HEK293 (cell line): ENCODE results near the gene UFSP1.
A peak's percentile ranks its signal among the peaks of the same experiment; 100 is the strongest.
"Not testable (repeated sequence)": the region's sequence is repeated elsewhere in the genome, so short reads cannot be mapped to it uniquely, and the experiment has no call there.

ENCODE experiments used
- CTCF ChIA-PET: fragments of 350-600 bp; formaldehyde crosslinking; extraction: SDS; loops from one replicate; lab custom pipeline; 2021; ENCODE audit warnings: antibody characterized with exemption; lab: Yijun Ruan, JAX
- POLR2A ChIA-PET: fragments of 300-600 bp; formaldehyde crosslinking; extraction: SDS; loops from one replicate; lab custom pipeline; 2020; ENCODE audit warnings: antibody characterized with exemption, inconsistent platforms; lab: Yijun Ruan, JAX
- H3K27ac ChIP-seq: fragments of 200-500 bp; sonication (Bioruptor generic); 2 replicates; pipeline ENCODE4 v1.5.1; 2014; ENCODE audit warnings: low read depth, low read length, control low read depth, inconsistent platforms; ENCODE audit errors: extremely low read depth
- H3K36me3 ChIP-seq, 2 experiments: fragments of 200-500 bp in 1 of 2; sonication (Bioruptor generic) in 1 of 2; 1 replicate in 1 of 2; 2 replicates in 1 of 2; pipeline ENCODE4 v1.5.1; 2014 to 2017; ENCODE audit warnings: inconsistent platforms in 2 of 2, low read length in 2 of 2; ENCODE audit not compliant: control insufficient read depth in 2 of 2, insufficient read depth in 1 of 2
- H3K4me1 ChIP-seq: fragments of 200-500 bp; sonication (Bioruptor generic); 2 replicates; pipeline ENCODE4 v1.5.1; 2014; ENCODE audit warnings: mild to moderate bottlenecking, low read length, inconsistent platforms; ENCODE audit not compliant: control insufficient read depth, insufficient read depth
- H3K4me3 ChIP-seq: 2 replicates; pipeline ENCODE4 v1.5.1; 2011; ENCODE audit warnings: low read depth, mild to moderate bottlenecking, control low read depth, low read length, moderate library complexity
- H3K9me3 ChIP-seq: fragments of 200-500 bp; sonication (Bioruptor generic); 2 replicates; pipeline ENCODE4 v1.5.1; 2014; ENCODE audit warnings: low read depth, low read length, inconsistent platforms; ENCODE audit not compliant: control insufficient read depth, insufficient read depth
- KLF7 ChIP-seq: fragments of 450-650 bp; formaldehyde crosslinking; IDR thresholded peaks from 2 replicates; pipeline ENCODE4 v1.5.1; 2016; ENCODE audit warnings: missing biosample characterization, missing genetic modification characterization, borderline replicate concordance
- ZFP41 ChIP-seq: fragments of 450-650 bp; formaldehyde crosslinking; IDR thresholded peaks from 2 replicates; pipeline ENCODE4 v1.5.1; 2016; ENCODE audit warnings: missing biosample characterization, missing genetic modification characterization, borderline replicate concordance
- ZNF121 ChIP-seq: fragments of 450-650 bp; formaldehyde crosslinking; IDR thresholded peaks from 2 replicates; pipeline ENCODE4 v1.5.1; 2016; ENCODE audit warnings: missing biosample characterization, missing genetic modification characterization
- ZNF184 ChIP-seq: fragments of 450-650 bp; IDR thresholded peaks from 2 replicates; pipeline ENCODE4 v1.5.1; 2018; ENCODE audit warnings: missing biosample characterization, mild to moderate bottlenecking, missing genetic modification characterization
- ZNF561 ChIP-seq: fragments of 450-650 bp; IDR thresholded peaks from 2 replicates; pipeline ENCODE4 v1.5.1; 2018; ENCODE audit warnings: missing biosample characterization, missing genetic modification characterization, borderline replicate concordance
- ZNF624 ChIP-seq: fragments of 450-650 bp; formaldehyde crosslinking; IDR thresholded peaks from 2 replicates; pipeline ENCODE4 v1.5.1; 2017; ENCODE audit warnings: missing biosample characterization, missing genetic modification characterization
- ZNF791 ChIP-seq: fragments of 450-650 bp; formaldehyde crosslinking; IDR thresholded peaks from 2 replicates; pipeline ENCODE4 v1.5.1; 2016; ENCODE audit warnings: missing biosample characterization, missing genetic modification characterization
- TF ChIP-seq, protein P1 (sequence below): fragments of 450-650 bp; formaldehyde crosslinking; IDR thresholded peaks from 2 replicates; pipeline ENCODE4 v1.5.1; 2016; ENCODE audit warnings: missing biosample characterization, missing genetic modification characterization
- TF ChIP-seq, protein P2 (sequence below): fragments of 450-650 bp; formaldehyde crosslinking; IDR thresholded peaks from 2 replicates; pipeline ENCODE4 v1.5.1; 2016; ENCODE audit warnings: missing biosample characterization, missing genetic modification characterization
- TF ChIP-seq, protein P3 (sequence below): fragments of 450-650 bp; formaldehyde crosslinking; IDR thresholded peaks from 2 replicates; pipeline ENCODE4 v1.5.1; 2016; ENCODE audit warnings: missing biosample characterization, missing genetic modification characterization
- TF ChIP-seq, protein P4 (sequence below): fragments of 450-650 bp; formaldehyde crosslinking; IDR thresholded peaks from 2 replicates; pipeline ENCODE4 v1.5.1; 2017; ENCODE audit warnings: missing biosample characterization, mild to moderate bottlenecking, missing genetic modification characterization, moderate library complexity

Gene UFSP1

DNA sequence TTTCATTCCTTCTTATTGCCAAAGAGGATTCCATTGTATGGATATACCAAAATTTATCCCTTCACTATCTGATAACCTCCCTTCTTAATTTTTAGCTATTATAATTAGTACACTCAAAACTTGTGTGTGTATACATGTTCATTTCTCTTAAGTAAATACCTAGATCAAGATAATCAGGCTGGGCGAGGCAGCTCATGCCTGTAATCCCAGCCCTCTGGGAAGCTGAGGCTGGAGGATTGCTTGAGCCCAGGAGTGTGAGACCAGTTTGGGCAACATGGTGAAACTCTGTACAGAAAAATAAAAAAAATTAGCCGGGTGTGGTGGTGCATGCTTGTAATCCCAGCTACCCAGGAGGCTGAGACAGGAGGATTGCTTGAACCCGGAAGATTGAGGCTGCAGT lies 22.0 kb upstream of the UFSP1 start:
- Histone ChIP-seq H3K36me3 (no peaks in the 10 kb centered on the region), H3K27ac (no peak overlapping the region)
- CTCF ChIA-PET = interaction anchor here (0.6 to 1.2 kb wide), 2 partner anchors 147 to 259 kb away, joined by 3 to 5 read pairs; no protein-coding TSS in a partner anchor
- TF ChIP-seq, protein P1, sequence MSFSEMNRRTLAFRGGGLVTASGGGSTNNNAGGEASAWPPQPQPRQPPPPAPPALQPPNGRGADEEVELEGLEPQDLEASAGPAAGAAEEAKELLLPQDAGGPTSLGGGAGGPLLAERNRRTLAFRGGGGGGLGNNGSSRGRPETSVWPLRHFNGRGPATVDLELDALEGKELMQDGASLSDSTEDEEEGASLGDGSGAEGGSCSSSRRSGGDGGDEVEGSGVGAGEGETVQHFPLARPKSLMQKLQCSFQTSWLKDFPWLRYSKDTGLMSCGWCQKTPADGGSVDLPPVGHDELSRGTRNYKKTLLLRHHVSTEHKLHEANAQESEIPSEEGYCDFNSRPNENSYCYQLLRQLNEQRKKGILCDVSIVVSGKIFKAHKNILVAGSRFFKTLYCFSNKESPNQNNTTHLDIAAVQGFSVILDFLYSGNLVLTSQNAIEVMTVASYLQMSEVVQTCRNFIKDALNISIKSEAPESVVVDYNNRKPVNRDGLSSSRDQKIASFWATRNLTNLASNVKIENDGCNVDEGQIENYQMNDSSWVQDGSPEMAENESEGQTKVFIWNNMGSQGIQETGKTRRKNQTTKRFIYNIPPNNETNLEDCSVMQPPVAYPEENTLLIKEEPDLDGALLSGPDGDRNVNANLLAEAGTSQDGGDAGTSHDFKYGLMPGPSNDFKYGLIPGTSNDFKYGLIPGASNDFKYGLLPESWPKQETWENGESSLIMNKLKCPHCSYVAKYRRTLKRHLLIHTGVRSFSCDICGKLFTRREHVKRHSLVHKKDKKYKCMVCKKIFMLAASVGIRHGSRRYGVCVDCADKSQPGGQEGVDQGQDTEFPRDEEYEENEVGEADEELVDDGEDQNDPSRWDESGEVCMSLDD = no peak
- TF ChIP-seq KLF7 (tag by site-specific recombination) (no peak), ZNF624 (tag by site-specific recombination) (no peak), ZNF791 (no peak), ZFP41 (tag by site-specific recombination) (no peak), ZNF561 (no peak)
- TF ChIP-seq, protein P2, sequence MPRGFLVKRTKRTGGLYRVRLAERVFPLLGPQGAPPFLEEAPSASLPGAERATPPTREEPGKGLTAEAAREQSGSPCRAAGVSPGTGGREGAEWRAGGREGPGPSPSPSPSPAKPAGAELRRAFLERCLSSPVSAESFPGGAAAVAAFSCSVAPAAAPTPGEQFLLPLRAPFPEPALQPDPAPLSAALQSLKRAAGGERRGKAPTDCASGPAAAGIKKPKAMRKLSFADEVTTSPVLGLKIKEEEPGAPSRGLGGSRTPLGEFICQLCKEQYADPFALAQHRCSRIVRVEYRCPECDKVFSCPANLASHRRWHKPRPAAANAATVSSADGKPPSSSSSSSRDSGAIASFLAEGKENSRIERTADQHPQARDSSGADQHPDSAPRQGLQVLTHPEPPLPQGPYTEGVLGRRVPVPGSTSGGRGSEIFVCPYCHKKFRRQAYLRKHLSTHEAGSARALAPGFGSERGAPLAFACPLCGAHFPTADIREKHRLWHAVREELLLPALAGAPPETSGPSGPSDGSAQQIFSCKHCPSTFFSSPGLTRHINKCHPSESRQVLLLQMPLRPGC (tag by site-specific recombination) = no peak
- TF ChIP-seq, protein P3, sequence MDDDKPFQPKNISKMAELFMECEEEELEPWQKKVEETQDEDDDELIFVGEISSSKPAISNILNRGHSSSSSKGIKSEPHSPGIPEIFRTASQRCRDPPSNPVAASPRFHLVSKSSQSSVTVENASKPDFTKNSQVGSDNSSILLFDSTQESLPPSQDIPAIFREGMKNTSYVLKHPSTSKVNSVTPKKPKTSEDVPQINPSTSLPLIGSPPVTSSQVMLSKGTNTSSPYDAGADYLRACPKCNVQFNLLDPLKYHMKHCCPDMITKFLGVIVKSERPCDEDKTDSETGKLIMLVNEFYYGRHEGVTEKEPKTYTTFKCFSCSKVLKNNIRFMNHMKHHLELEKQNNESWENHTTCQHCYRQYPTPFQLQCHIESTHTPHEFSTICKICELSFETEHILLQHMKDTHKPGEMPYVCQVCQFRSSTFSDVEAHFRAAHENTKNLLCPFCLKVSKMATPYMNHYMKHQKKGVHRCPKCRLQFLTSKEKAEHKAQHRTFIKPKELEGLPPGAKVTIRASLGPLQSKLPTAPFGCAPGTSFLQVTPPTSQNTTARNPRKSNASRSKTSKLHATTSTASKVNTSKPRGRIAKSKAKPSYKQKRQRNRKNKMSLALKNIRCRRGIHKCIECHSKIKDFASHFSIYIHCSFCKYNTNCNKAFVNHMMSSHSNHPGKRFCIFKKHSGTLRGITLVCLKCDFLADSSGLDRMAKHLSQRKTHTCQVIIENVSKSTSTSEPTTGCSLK = no peak
- TF ChIP-seq, protein P4, sequence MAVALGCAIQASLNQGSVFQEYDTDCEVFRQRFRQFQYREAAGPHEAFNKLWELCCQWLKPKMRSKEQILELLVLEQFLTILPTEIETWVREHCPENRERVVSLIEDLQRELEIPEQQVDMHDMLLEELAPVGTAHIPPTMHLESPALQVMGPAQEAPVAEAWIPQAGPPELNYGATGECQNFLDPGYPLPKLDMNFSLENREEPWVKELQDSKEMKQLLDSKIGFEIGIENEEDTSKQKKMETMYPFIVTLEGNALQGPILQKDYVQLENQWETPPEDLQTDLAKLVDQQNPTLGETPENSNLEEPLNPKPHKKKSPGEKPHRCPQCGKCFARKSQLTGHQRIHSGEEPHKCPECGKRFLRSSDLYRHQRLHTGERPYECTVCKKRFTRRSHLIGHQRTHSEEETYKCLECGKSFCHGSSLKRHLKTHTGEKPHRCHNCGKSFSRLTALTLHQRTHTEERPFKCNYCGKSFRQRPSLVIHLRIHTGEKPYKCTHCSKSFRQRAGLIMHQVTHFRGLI (tag by site-specific recombination) = no peak
- TF ChIP-seq, all 188 proteins: peak for 0
- Histone ChIP-seq H3K4me3 (no peak overlapping the region), H3K9me3 (no peaks in the 10 kb centered on the region), H3K4me1 (no peaks in the 10 kb centered on the region)
- POLR2A ChIA-PET = no interaction called here

DNA sequence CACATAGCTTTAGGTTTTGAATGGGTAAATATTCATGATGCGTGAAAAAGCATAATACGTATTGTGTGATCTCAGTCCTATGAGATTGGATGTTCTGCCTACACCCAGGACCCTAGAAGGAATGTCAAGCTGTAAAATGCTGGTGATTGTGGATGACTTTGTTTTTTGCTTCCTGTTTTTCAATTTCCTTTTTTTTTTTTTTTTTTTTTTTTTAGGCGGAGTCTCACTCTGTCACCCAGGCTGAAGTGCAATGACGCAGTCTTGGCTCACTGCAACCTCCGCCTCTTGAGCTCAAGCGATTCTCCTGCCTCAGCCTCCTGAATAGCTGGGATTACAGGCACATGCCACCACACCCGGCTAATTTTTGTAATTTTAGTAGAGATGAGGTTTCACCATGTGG lies 20.9 kb upstream of the UFSP1 start:
- H3K4me1 ChIP-seq, H3K9me3 ChIP-seq, H3K27ac ChIP-seq, H3K36me3 ChIP-seq, H3K4me3 ChIP-seq, POLR2A ChIA-PET: not testable (repeated sequence)
- CTCF ChIA-PET = interaction anchor here (0.6 to 1.2 kb wide), 2 partner anchors 148 to 742 kb away, joined by 3 to 4 read pairs; no protein-coding TSS in a partner anchor

DNA sequence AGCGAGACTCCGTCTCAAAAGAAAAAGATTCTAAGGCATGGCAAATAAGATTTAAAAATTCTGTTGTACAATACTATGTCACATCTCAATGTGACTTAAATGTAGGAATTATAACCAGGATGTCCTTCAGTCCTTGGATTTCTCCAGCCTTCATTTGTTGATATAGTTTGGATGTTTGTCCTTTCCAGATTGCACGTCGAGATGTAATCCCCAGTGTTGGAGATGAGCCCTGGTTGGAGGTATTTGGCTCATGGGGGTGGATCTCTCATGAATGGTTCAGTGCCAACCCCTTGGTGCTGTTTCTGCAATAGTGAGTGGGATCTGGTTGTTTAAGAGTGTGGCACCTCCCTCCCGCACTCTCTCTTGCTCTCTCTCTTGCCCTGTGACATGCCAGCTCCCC lies 19.0 kb upstream of the UFSP1 start:
- Histone ChIP-seq H3K36me3 (no peaks in the 10 kb centered on the region), H3K27ac (no peak overlapping the region), H3K4me1 (no peaks in the 10 kb centered on the region), H3K4me3 (no peak overlapping the region), H3K9me3 (no peaks in the 10 kb centered on the region)
- no peak for TF ChIP-seq ZNF121 (tag by site-specific recombination)
- TF ChIP-seq ZNF184 (tag by site-specific recombination) = peak; percentile 97
- ChIA-PET POLR2A (no interaction called here), CTCF (no interaction called here)
